AG08395 (cell line): ENCODE measurements around the gene CASKIN1.

ENCODE experiments used
- DNase-seq: peaks from one replicate; pipeline ENCODE4 v3.0.0; 2012; ENCODE audit warnings: mixed read lengths, low spot score

CASKIN1 gene

DNA sequence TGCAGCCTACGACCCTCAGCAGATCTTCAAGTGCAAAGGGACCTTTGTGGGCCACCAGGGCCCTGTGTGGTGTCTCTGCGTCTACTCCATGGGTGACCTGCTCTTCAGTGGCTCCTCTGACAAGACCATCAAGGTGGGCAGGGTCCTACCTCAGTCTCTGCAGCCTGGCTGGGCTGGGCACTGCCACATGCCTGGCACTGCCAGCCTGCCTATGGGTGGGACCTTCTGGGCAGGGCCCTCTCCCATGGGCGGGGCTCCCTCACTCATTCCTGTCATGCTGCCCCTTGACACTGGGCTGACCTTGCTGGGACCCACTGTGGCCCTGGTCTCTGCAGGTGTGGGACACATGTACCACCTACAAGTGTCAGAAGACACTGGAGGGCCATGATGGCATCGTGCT is 22.5 kb downstream of the CASKIN1 start:
- DNase-seq = no peak

DNA sequence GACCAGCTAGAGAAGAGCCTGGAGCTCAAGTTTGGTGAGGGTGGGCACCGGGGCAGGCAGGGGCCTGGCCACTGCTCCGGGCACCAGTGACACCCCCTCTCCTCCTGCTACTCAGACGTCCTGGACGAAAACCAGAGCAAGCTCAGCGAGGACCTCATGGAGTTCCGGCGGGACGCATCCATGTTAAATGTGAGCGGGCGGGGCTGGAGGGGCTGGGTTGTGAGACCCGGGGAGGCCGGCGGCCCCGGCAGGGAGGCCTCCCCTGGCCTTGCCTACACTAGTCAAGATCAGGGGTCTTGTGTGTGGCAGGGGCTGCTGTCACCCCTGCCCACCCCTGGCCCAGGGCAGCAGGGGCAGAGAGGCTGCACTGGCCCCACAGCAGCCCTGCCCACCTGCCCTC is 23.0 kb downstream of the CASKIN1 start:
- DNase-seq = no peak

DNA sequence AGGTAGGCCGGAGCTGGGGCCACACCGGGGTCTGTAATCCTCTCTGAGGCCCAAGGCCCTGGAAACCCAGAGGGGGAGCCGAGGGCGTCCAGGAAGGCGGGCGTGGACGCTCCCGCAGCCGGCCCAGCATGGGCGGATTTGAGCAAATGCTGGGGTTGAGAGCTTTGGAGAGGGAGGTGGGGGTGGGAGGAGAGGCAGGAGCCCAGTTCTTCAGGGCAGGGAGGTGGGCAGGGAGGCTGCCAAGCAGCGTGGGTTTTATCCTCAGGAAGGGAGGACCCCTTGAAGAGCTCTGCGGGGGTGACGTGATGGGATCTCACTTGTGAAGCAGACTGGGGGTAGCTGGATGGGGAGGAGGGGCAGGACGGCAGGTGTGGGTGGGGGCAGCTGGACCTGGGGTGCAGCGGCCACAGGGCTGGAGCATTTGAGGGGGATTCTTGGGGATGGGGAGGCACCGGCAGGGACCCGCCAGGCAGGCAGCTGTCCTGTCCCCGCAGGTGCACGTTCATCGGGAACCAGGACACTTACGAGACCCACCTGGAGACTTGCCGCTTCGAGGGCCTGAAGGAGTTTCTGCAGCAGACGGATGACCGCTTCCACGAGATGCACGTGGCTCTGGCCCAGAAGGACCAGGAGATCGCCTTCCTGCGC is 23.6 kb downstream of the CASKIN1 start:
- no peak for DNase-seq

DNA sequence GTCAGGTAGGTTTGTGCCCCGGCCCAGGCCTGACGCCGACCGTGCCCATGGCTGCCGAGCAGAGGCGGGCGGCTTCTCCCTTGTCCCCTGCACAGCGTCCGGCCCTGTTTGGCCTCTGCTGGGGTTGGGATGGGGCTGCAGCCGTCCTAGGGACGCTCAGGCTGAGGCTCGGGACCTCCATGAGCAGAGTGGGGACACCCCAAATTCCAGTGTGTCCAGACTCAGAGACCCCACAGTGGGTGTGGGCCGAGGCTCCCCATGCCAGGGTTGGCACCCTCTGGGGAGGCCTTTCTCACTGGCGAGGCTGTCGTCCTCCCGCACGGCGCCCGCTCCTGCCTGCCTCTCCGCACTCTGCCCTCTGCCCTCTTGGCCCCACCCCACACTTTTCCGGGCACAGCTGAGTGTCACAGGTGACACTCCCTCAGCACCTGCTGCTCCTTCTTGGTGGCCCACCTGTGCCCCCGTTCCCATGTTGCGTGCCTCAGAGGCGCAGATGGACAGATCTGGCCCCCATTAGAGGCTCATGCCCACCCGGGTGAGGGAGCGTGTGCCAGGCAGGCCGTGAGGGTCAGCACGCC is 24.7 kb downstream of the CASKIN1 start:
- no peak for DNase-seq

DNA sequence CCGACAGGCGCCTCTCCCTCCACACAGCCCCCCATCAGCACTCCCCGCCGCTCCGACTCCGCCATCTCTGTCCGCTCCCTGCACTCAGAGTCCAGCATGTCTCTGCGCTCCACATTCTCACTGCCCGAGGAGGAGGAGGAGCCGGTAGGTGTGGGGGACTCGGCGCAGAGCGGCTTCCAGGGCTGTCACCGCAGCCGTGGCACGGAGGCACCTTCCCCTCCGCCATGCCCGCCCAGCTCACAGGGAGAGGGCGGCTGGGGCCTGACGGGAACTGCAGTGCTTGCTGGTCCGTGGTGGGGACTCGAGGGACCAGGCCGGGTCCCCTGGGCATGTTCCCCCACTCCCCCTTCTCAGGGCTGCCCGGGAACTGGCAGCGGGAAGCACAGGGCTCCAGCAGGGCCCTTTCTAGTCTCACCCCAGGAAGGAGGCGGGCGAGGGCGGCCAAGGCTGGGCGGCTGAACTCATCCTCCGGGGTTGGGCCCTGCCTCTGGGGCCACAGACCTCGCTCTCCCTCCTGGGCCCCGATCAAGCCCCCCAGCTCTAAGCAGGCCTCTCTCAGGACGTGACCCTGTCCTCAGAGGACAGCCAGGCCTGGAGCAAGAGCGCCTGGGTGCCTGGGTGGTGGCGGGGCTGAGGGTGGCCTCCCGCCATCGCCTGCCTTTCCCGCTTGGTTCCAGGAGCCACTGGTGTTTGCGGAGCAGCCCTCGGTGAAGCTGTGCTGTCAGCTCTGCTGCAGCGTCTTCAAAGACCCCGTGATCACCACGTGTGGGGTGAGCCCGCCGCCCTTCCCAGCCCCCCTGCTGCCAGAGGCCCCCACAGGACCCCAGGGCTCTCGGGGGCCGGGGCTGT is 25.6 kb downstream of the CASKIN1 start:
- no peak for DNase-seq

DNA sequence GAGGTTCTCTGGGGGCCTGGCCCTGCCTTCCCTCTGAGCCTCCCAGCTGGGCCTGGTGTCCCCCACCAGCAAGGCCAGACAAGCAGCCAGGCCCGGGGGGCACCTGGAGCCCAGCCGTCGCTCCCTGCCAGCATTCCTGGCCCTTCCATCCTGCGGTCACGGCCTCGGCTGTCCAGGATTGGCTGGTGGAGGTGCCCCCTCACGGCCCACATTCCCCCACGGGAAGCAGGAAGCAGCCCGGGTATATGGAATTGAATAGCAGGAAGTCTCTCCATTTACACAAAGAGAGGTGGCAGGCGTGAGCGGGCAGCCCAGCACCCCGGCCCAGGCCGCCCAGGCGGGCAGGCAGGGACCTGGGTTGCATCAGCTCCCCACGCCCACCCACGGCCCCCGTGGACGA is 26.3 kb downstream of the CASKIN1 start:
- DNase-seq = no peak

DNA sequence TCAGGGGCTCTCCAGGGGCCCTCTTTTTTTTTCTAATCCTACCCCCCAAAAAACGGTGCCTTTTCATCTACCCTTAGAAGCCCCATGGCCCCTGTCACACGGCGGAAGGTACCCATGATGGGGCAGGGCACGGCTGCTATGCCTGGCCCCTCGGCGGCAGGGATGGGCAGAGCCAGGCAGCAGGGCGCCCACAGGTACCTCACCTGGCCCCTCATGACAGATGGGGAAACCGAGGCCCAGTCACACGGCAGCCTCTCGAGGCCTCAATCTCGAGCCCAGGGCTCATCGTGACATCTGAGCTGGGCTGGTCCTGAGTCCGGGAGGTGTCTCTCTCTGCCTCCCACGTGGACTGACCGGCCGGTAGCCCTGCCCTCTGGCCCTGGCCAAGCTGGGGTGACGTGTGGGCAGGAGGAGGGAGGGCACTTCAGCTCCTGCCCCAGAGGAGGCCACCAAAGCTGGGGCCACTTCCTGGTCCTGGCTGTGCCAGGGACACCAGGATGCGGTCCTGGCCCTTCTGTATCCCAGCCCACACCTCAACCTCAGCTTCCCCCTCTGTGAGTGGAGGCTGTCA is 29.3 kb downstream of the CASKIN1 start:
- no peak for DNase-seq

DNA sequence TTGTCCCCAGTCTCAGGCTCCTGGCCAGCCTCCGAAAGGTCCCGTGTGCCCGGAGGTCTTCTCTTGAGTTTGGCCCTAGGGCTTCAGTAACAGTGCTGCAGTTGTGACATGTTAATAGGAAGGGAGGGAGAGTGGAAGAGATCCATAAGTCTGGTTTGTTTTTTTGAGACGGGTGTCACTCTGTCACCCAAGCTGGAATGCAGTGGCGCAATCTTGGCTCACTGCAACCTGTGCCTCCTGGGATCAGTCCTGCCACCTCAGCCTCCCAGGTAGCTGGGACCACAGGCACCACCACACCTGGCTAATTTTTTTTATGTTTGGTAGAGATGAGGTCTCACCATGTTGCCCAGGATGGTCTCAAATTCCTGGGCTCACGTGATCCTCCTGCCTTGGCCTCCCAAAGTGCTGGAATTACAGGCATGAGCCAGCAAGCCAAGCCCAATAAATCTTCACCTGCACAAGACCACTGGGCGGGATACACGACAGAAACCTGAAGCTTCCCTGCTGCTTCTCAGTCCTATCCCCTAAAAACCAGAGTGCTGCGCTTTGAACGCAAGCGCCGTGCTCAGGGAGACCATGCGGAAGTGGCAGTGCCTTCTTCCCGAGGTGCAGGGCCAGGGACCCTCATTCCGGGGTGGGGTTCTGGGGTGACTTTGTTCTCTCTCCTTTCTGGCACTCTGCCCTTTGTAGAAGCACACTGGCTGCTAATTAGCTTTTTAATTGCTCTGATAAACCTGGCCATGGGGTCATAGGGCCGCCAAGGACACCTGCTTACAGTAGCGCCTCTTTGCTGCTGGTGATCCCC is 29.9 kb downstream of the CASKIN1 start:
- no peak for DNase-seq

DNA sequence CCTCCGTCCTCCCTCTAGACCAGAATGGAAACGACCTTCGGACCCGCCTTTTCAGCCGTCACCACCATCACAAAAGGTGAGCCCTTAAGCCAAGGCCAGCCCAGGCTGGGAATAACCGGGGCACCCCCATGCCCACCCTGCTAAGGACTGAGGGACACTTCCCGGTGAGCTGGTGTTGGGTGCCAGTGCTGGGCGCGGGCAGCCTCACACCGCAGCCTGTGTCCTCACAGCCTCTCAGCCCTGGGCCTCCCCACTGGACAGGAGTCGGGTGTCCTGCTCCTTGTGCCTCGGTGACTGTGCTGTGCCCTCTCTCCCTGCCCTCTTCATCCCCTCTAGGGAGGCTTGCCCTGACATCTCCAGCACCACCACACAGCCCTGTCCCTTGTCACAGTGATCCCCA is 30.5 kb downstream of the CASKIN1 start:
- no peak for DNase-seq

DNA sequence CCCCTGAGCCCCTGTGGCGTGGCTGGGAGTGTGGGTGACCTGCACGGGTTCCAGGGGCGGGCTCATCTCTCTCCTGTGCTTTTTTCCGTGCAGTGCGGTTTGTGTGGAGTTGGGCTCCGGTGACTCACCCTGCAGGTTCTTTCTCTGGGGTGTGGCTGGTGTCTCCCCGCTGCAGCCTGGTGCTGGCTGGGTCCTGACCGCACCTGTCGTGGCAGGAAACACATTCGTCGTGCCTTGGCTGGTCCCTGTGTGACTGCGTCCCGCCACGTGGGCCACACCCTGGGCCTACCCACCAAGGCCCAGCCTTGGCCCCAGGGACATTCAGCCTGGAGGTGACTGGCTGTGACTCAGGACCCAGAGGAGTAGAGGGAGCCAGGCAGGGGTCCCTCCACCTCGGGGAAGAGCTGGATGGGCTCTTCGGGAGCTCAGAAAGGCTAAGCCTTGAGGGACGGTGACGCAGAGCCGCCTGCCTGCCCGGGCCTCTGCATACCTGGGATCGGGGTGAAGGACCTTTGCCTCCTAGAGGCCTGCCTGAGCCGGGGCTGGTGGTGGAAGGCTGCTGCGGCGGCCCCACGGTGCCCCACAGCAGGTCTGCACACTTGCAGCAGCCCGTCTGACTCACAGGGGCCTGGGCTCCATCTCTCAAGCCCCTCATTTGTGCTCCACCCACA is 33.1 kb downstream of the CASKIN1 start:
- DNase-seq = no peak

DNA sequence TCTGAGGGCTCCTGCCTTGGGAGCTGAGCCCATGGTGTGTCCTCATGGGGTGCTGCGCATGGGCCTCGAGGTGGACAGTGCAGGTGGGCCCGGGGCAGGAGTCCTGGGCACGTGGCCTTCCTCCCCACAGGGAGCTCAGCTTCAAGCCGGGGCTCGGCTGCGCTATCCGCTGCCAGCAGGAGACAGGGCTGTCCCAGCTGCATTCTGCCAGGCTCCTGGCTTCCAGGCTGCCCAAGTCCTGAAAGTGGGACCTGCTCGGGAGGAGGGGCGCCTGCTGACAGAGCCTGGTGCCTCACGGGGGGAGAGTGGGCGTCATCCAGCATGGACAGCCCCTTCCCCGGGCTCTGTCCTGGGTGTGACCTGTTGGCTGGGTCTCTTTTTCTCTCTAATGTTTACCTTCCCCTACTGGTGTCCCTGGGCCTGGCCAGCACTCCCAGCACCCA is 33.7 kb downstream of the CASKIN1 start:
- no peak for DNase-seq

DNA sequence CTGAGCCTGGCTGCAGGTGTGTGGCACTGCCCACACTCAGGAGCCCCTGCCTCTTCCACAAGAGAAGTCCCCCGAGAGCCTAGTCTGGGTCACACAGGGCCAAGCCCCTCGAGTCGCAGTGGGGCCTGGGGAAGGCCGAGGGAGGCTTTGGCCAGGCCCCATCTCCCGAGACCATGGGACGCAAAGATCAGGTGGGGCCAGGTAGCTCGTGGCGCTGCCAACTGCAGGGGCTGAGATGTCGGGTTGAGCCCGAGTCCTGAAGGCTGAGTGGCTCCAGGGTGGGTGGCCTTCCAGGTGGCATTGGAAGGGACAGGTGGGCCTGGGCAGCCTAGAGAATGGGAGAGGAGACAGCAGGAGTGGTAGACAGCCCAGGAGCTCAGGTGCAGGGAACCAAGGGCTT is 34.5 kb downstream of the CASKIN1 start:
- no peak for DNase-seq

DNA sequence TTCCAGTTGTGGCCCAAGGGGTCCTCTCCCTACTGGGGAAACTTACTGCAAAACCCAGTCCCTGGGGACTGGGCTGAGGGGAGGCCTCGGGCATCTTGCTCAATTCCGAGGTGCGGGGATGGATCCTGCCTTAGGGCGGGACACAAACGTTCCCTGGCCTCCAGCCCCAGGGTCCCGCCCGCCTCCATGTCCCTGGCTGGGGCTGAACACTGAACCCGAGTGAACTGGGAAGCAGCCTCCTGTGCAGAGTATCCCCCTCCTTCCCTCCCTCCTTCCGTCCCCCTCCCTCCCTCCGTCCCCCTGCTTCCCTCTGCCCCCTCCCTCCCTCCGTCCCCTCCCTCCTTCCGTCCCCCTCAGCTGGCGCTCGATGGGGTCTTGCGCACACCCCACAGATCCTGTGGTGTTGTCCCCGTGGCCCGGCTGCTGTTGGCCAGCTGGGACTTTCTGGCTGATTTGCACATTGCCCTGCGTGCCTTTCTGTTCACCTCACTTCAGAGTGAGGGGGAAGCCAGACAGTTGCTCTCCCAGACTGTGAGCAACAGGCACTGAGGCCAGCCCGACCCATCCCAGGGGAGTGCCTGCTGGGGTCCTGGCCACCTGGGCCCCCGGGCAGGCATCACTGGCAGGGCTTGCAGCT is 35.4 kb downstream of the CASKIN1 start:
- DNase-seq = peak; percentile 79

DNA sequence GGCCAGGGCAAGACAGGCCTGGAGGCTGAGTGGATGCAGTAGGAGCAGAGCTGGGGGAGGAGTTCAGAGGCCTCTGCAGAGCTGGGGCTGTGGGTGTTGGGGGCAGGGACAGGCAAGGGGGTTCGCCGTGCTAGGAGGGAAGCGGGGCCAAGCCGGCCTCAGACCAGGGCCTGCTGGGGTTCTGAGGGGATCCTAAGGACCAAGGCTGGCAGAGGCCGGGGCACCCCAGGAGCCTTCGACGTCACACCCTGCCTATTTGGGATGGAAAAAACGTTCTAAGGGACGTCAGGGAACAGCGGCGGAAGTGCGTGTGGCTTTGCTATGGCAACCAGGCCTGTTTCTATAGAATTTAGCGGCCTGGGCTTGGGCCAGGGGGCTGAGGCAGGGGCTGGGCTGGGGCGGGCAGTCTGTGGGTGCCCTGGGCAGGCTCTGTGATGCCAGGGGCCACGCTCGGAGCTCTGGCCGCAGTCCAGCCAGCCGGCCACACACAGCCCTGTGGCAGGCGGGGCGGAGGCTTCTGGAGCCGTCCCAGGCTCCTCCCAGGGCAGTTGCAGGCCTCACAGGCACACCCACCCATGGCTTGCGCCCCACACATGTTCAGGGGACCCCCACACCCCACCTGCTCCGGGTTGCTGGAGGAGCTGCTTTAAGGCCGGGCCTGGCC is 37.1 kb downstream of the CASKIN1 start:
- DNase-seq = peak; percentile 63

DNA sequence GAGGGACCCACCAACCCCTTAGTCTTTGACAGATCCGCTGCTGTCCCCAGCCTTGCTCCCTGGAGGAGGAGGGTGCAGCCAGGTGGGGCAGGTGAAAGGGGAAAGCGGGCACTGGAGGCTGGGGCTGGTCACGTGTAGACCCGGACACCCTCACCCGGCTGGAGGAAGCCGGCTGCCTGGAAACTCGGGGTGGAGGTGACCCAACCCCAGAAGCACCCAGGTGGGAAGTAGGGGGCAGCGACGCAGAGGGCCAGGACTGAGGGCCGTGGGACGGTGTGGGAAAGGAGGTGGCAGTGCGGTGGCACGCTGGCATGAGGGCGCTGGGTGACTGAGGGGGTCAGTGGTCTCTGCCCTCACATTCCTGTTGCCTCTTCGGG is 38.2 kb downstream of the CASKIN1 start:
- DNase-seq = no peak

DNA sequence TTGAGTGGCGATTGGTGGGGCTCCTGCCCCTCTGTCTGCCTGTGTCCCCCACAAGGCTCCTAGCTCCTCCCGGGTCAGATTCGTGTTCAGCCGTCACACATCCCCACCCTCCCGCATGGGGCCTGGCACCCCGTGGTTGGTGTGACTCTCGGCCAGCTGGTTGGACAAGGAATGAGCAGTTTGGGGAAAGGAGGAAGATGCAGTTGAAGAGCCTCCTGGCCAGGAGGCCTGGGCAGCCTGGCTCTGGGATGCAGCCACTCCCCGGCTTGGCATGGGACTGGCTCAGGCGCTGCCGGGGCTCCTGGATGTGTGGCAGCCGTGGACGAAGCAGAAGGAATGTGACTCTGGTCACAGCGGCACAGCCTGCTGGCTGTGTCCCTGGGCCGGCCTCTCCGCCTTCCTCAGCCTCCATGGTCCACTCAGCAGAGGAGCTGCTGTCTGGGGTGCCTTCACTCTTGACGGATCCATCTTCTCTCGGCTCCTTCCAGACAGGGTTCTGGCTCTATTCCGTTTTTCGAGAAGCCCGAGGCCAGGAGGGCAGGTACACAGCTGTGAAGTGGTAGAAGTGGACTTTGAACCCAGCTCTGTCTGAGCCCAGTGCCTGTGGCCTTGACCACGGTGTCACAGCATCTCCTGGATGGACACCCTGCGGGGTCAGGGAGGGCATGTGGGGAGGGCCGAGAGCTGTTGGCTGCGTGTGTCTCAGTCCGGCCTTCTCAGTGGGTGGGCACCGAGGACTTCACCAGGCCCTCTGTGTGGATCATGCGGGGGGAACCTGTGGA is 38.7 kb downstream of the CASKIN1 start:
- DNase-seq = no peak

DNA sequence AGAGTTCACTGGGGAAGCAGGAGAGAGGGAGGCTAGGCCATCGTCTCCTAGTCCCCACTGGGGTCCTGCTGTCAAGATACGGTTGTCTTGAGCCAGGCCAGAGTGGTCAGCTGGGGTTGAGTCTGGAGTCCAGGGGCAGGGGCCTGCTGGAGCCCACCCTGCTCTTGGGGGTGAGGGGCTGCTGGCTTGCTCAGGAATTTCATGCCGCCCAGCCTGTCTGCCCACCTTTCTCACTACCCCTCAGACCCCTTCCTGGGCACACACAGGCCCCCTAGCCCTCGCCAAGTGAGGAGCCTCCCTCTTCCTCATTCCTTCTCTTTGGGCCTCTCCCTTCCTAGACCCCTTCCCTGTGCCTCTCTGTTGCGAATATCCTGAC is 39.6 kb downstream of the CASKIN1 start:
- DNase-seq = no peak

DNA sequence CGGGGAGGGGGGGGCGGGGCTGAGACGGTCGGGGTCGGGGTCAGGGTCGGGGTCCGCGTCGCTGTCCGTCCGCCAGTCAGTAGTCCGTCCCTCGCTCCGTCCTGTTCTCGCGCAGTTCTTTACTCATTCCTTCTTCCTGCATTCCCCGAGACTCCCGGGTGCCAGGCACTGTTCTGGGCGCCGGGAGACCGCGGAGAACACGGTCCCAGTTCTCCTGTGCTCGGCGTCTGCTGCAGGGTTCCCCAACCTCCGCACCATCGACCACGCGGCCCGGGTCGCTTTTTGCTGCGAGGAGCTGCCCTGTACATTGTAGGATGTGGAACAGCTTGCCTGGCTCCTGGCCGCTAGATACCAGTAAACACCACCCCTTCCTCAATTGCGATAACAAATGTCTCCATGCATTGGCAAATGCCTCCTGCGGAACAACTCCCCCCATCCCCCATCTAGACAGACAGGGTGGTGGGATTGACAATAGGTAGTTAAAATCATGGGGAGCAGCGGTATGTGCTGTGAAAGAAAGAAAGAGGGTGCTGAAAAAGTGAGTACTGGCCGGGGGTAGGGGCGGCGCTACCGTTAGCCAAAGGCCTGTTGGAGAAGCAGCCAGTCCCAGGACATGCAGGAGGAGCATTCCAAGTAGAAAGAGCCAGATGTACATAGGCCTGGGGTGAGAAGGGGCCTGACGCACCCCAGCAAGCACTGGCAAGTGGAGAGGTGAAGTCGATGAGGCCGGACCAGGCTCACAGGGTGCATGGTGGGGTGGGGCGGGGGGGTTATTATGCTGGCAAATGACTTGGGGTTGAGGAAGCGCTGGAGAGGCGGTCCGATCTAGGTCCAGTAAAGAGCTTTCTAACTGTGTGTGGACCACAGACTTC is 40.2 kb downstream of the CASKIN1 start:
- peak; percentile 45 for DNase-seq
